NCI-H146 treated with DMSO at 0.1 percent for 48 hours (cell line): ENCODE measurements around the gene SMAD6.

Experiments
- DNase-seq: peaks from one replicate; lab custom pipeline; 2025; ENCODE audit not compliant: unreplicated experiment; lab: John Stamatoyannopoulos, UW

Gene SMAD6

GRCh38 chr15:66773129-66773873, 71.3 kb downstream of the SMAD6 start:
- no peak for DNase-seq

- peak; percentile 9 for DNase-seq
Measured at GRCh38 chr15:66774001-66774814, 72.2 kb downstream of the SMAD6 start.

- no peak for DNase-seq
Measured at GRCh38 chr15:66775127-66776105, 73.4 kb downstream of the SMAD6 start.

- DNase-seq, result no peak
Measured at GRCh38 chr15:66777054-66777453, 75.0 kb downstream of the SMAD6 start.

GRCh38 chr15:66777596-66778313, 75.7 kb downstream of the SMAD6 start:
- no peak for DNase-seq

GRCh38 chr15:66778314-66778665, 76.3 kb downstream of the SMAD6 start:
- no peak for DNase-seq

- DNase-seq, result no peak
Measured at GRCh38 chr15:66778716-66779115, 76.7 kb downstream of the SMAD6 start.

GRCh38 chr15:66779331-66780009, 77.4 kb downstream of the SMAD6 start:
- no peak for DNase-seq

- no peak for DNase-seq
Measured at GRCh38 chr15:66780172-66780972, 78.3 kb downstream of the SMAD6 start.

GRCh38 chr15:66780973-66781718, 79.1 kb downstream of the SMAD6 start:
- DNase-seq, result no peak

GRCh38 chr15:66782785-66783184, 80.7 kb downstream of the SMAD6 start:
- no peak for DNase-seq

GRCh38 chr15:66783314-66783713, 81.3 kb downstream of the SMAD6 start:
- DNase-seq, result no peak

- DNase-seq, result no peak
Measured at GRCh38 chr15:66783725-66784124, 81.7 kb downstream of the SMAD6 start.

GRCh38 chr15:66784174-66784573, 82.1 kb downstream of the SMAD6 start:
- DNase-seq, result no peak

- no peak for DNase-seq
Measured at GRCh38 chr15:66785637-66786036, 83.6 kb downstream of the SMAD6 start.

- DNase-seq, result no peak
Measured at GRCh38 chr15:66786222-66786621, 84.2 kb downstream of the SMAD6 start.

- DNase-seq, result no peak
Measured at GRCh38 chr15:66786708-66787488, 84.9 kb downstream of the SMAD6 start.

GRCh38 chr15:66787489-66787871, 85.4 kb downstream of the SMAD6 start:
- no peak for DNase-seq
